SKM-1 (cell line): ENCODE data around the gene TET3.

Source experiments
- DNase-seq: peaks from one replicate; lab custom pipeline; 2025; ENCODE audit not compliant: unreplicated experiment; lab: John Stamatoyannopoulos, UW

The TET3 gene

GRCh38 chr2:73964223-73964622 is 20.5 kb upstream of the TET3 start:
- DNase-seq = no peak

DNA sequence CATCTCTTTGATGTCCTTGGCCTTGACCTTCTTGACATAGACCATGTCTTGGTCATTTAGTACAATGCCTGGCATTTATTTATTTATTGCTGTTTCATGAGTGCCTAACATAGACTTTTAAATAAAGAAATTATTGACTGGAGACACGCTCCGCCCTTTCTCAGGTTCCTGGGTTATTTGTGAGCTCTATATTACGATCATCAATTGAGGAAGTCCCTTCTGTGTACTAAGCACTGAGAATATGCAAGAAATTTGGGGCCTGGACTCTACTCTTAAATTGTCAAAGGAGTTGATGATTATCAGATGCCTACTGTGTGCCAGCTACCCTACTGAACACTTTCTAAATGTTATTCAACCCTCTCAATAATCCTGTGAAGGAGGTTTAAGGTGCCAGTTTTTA is 19.7 kb upstream of the TET3 start:
- no peak for DNase-seq

DNA sequence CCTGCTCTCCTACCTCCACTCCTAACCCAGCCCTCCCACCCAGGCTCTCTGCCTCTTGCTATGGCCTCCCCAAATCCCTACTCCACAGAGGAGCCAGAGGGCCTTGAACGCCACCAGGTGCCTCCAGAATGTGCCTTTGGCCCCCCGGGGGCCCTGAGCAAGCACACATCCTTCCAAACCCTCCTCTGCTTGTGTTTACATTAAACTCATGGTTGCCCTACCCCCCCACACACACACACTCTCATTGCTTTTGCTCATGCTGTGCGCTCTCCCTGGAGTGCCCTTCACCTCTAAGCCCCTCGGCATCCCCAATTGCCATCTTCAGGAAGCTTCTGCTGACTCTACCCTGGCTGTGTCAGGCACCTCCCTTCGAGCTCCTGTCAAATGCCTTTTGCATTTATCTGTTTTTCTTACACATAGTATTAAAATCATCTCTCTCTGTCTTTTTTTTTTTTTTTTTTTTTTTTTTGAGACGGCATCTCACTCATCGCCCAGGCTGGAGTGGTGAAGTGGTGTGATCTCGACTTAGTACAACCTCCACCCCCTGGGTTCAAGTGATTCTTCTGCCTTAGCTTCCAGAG is 16.3 kb upstream of the TET3 start:
- no peak for DNase-seq

DNA sequence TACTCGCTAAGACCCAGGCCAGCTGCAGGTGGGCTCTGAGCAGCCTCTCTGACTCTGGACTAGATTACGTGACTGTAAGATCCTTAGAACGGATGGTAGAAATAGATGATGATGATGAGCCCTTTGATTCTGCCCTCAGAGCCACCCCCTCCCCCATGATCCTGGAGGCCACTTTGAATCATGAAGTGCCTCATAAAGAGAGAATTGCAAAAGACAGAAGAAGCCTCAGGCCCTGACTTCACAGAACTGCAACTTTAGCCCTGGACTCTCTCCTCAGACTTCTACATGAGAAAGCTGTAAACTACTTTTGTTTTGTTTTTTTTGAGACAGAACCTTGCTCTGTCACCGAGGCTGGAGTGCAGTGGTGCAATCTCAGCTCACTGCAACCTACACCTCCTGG is 15.4 kb upstream of the TET3 start:
- no peak for DNase-seq

DNA sequence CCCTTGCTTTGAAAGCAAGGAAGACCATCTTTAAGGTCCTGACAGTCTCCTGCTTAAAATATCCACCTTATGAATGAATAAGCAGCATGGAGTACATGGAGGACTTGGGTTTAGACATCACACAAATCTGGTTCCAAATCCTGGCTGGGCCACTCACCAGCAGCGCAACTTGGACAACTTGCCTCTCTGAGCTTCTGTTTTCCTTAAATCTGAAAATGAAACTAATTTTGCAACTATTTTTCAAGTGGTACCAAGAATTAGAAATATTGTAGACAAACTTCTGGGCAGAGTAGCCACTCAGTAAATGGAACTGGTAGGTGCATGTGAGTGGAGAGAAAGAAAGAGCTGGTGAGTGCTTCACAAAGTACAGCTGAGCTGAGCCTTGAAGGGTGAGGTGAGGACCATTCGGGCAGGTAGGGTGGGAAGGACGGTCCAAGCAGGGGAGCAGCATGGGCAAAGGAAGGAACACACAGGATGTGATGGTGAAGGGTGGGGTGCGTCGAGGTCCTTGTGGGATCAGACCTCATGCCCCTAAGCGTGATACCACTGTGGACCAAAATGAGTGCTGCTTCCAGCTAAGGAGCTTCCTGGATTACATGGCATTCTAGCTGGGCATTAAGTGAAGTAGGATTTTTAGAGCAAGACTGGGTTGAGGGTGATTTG is 14.4 kb upstream of the TET3 start:
- DNase-seq = no peak

- peak; percentile 60 for DNase-seq
Measured at GRCh38 chr2:73970850-73971471, 13.7 kb upstream of the TET3 start.

GRCh38 chr2:73971722-73972121 is 13.0 kb upstream of the TET3 start:
- no peak for DNase-seq

GRCh38 chr2:73972846-73973245 is 11.9 kb upstream of the TET3 start:
- peak; percentile 63 for DNase-seq

GRCh38 chr2:73975731-73976130 is 9.0 kb upstream of the TET3 start:
- DNase-seq = no peak

DNA sequence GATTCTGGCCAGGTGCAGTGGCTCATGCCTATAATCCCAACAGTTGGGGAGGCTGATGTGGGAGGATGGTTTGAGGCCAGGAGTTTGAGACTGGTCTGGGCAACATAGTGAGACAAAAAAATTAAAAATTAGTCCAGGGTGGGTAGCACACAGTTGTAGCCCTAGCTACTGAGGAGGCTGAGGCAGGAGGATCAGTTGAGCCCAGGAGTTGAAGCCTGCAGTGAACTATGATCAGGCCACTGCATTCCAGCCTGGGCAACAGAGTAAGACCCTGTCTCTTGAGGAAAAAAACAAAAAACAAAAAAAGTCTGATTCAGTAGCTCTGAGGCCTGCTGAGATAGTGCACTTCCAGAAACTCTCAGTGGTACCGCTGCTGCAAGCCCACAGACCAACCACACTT is 7.9 kb upstream of the TET3 start:
- DNase-seq = no peak

- DNase-seq = no peak
Measured at GRCh38 chr2:73977466-73977865, 7.2 kb upstream of the TET3 start.

GRCh38 chr2:73979021-73979420 is 5.7 kb upstream of the TET3 start:
- DNase-seq = no peak

DNA sequence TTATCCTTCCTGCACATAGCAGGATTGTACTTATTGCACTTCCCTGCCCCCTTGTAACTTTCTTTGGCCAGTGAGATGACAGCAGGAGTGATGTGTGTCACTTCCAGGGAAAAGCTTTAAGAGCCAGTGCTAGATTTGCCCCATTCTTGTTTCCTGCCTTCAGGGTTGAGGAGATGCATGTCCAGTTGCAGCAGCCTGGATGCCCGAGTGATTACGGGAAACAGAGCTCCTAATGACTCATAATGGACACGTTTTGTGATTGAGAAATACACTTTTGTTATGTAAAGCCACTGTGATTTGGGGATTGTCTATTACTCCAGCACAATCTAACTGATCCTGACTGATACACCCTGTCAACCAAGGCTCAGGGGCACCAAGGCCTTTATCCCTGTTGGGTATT is 5.0 kb upstream of the TET3 start:
- DNase-seq = peak; percentile 20

- DNase-seq = no peak
Measured at GRCh38 chr2:73980566-73980965, 4.1 kb upstream of the TET3 start.

GRCh38 chr2:73981081-73982001 is 3.4 kb upstream of the TET3 start:
- no peak for DNase-seq

GRCh38 chr2:73982140-73982617 is 2.5 kb upstream of the TET3 start:
- DNase-seq = no peak

GRCh38 chr2:73983322-73984202 is 1.1 kb upstream of the TET3 start:
- DNase-seq = no peak

DNA sequence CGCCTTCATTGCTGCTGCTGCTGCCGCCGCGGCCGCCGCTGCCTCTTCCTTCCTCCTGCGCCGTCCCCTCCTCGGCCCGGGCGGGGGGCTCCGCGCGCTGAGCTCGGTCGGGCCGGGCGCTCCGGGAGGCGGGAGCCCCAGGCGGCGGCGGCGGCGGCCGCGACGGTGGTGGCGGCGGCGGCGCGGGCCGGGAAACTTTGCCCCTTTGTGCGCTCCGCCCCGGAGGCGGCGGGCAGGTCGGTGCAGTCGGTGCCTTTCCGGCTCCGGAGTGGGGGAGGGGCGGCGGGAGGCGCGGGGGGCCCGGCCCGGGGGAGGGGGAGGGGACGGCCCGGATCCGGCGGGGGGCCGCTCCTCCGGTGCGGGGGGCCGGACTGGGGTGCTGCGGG is 205 bp downstream of the TET3 start:
- DNase-seq = no peak

DNA sequence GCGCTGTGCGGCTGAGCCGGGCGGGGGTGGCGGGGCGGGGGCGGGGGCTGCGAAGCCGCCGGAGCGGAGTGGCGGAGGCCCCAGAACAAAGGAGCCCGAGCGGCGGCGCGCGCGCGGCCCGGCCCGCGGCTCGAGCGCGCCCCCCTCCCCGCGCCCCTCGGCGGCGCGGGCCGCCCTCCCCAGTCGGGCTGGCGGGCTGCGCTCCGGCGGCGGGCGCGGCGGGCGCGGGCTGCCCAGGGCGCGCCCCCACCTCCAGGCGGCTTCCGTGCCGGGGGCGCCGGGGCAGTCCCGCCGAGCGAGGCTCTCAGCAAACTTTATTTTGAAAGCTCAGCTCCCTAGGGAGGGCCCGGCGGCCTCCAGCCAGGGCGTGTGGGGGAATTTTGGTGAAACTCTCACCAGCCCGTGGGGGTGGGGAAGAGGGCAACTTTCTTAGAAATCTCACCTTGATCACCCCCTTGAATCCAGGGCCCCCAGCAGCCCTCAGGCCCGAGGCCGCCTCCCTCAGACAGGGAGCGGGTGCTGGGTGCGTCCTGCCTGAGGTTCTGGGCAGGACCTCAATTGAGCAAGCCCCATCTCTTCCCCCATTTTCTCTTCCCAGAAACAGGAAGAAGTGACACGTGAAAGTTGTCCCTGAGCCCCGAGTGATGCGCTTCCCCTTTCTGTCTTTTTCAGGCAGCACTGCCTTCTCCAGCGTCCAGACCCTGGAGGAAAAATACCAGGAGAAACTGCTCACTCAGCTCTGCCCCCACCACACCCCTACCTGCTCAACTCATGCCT is 786 bp downstream of the TET3 start:
- DNase-seq = peak; percentile 80
